HG03442 (cell line): ENCODE measurements around the gene BARX2.
A peak's percentile ranks its signal among the peaks of the same experiment; 100 is the strongest.

ENCODE experiments used
- ATAC-seq: cut with Tn5 transposase; IDR thresholded peaks from one replicate; pipeline ENCODE4 v1.9.1; 2021; ENCODE audit warnings: mild to moderate bottlenecking, moderate library complexity; ENCODE audit not compliant: unreplicated experiment

The BARX2 gene

GRCh38 chr11:129396454-129396853 lies 20.8 kb downstream of the BARX2 start:
- ATAC-seq: no peak

DNA sequence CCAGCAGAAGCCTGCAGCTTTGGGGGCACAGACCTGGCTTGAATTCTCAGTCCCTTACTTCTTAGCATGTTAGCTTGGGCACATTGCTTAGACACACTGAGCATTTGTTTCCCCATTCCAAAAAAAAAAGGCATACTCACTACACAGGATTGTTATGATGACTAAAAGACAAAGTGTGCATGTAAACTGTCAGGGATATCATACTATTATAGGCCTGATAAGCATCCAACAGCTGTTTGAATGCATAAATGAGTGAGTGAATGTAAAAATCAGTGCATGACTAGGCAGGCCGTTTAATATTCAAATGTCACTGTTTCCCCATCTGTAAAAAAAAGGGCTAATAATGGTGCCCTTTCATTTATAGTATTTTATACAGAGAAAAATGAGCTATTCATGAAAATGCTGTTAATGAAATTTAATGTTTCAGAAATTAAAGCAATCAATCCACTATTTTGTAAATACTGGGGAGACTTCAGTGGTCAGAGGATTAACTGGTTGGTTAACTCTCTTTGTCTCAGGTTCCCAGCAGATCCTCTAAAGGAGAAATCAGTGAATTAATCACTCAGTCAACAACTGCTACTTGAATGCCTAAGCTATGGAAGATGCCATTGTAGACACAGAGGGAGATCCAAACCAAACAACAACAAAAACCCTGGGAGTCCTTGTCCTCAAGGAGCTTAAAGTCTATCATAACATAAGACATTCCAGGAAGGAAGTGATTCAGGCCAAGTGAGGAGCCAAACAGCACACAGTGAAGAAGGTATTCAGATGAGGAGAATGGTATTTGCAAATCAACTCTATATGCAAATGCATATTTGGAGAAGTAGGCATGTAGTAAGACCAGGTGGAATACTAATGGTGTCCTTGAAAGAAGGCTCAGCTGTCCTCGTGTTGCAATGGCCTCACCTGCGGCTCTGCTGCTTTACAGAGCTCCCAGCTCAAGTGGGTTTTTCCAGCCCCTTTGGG lies 26.8 kb downstream of the BARX2 start:
- ATAC-seq: no peak

GRCh38 chr11:129404731-129405130 lies 29.1 kb downstream of the BARX2 start:
- ATAC-seq: no peak

GRCh38 chr11:129408865-129409444 lies 33.3 kb downstream of the BARX2 start:
- ATAC-seq: no peak

GRCh38 chr11:129410395-129410960 lies 34.8 kb downstream of the BARX2 start:
- ATAC-seq: no peak

DNA sequence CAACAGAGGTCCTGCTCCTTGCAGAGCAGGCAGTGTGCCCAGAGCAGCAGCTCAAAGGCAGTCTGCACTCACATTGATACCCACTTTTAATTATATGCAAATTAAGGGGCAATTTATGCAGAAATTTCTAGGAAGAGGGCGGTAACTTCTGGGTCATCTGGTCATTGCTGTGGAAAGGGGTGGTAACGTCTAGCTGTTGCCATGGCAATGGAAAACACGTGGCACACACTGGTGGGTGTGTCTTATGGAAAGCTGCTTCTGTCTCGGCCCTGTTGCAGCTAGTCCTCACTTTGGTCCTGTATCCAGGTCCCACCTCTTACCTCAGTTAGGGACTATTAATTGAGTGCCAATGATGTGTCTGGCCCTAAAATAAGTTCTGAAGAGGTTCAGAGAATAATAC lies 36.8 kb downstream of the BARX2 start:
- no peak for ATAC-seq

DNA sequence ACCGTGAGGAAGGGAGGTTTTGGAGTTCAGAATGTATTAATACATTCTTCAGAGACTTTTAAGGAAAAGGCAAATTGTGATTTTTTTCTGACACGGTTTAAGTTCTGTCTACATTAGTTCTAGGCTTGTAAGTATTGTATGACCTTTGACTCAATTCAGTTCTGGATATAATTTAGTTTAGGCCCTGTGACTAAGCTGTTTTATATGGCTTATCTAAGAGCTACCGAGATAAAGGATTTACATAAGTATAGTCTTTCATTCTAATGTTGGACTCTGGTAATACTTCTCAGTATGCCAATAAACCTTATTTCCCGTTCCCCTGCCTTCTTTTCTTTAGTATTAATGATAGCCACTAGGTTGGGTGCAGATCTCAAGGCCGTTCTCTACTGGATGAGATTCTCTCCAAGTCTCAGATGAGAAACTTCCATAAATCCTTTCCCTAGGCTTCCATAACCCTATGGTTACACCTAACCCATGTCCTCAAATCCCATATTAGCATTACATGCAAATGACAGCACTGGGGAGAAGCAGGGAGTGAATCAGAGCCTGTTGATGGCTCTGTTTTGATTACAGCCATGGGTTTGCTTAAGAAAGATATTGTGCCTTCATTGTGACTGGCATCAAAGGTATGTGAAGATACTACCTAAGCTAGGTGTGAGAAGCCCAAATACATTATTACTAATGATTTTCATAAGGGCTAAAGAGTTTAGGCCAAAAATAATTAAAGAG lies 38.7 kb downstream of the BARX2 start:
- no peak for ATAC-seq

DNA sequence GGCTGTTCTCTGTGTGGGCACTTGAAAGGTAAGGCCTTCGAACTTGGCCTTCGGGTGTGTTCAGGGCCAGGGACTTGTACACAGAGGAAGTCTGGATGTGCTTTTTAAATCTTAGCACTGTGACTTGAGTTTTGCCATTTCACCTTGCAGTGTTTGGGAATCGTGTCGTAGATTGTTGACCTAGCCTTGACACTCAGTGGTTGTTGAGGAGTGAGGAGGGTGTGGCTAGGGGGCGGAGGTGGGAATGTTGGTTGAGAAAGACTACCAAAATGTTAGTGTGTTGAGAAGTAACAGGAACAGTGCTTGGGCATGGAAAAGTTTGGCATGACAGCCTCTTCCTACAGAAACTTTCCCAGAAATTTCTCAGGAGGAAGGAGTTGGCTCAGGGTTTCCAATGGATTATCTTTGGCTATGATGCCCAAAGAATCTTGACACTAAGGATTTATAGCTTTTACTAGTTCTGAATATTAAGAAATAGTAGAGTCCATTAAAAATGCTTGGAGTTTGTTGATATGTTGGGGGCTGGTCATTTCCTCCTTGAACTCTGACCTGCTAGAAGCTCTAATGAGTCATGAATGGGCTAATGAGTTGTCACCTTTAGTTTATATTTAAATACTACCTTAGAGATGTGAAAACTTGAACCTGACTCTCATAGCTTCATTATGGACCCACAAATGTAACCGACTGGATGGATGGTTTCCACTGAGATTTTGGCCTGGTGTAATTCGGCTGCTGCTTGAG lies 40.6 kb downstream of the BARX2 start:
- no peak for ATAC-seq

- no peak for ATAC-seq
Observed at GRCh38 chr11:129417458-129417857, 41.8 kb downstream of the BARX2 start.

DNA sequence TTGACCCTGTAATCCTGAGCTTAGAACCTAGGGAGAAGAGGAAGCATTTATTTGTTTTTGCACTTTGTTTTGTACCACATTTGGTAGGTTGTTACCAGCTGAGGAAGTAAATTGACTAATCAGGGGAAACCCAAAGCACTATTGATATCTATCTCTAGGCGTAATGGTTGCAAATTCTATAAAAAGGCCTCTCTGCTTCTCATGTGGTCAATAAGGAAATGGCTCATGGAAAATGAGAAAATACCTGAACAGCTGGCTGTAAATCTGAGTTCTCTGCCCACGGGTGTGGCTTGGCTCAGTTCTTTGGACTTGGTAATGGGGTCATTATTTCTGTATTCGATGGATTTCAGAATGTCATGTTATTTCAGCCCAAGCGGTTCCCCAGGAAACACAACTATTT lies 42.4 kb downstream of the BARX2 start:
- peak; percentile 90 for ATAC-seq

- ATAC-seq: no peak
Observed at GRCh38 chr11:129419386-129419785, 43.7 kb downstream of the BARX2 start.

DNA sequence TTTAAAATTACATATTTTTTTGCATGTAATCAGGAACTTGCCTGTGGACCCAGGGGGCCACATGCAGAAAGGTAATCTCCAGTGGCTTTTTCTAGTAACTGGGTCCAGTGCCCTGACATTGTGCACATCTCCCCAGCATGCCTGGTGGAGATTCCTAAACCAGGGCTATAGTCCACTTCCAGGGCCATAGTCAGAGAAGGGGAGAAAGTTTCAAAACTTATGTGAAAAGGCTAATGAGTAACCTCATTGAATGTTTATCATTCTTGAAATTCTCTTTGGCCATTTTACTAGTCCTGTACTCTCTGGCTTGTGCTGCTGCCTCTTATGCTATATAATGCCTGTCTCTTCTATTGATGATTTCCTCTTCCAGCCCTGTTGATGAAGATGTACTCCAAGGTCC lies 47.8 kb downstream of the BARX2 start:
- ATAC-seq: no peak

GRCh38 chr11:129425214-129425613 lies 49.6 kb downstream of the BARX2 start:
- no peak for ATAC-seq

GRCh38 chr11:129426038-129426437 lies 50.4 kb downstream of the BARX2 start:
- ATAC-seq: no peak

DNA sequence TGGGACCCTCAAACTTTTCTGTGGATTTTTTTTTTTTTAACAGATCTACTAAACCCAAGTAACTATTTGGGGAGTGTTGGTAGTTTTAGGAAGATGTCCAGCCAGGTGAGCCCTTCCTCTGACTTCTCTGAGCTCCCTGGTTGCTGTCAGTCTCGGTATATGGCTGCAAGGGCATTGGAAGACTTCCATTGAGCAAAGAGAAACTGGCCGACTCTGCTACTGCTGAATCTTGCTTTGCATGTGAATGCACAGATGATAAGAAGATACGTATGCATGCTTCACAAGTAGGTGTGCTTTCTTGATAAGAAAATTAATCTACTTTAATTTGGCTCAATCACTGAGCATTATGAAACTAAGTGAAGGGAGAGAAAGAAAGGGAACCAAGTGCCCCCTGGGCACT lies 51.1 kb downstream of the BARX2 start:
- ATAC-seq: no peak

DNA sequence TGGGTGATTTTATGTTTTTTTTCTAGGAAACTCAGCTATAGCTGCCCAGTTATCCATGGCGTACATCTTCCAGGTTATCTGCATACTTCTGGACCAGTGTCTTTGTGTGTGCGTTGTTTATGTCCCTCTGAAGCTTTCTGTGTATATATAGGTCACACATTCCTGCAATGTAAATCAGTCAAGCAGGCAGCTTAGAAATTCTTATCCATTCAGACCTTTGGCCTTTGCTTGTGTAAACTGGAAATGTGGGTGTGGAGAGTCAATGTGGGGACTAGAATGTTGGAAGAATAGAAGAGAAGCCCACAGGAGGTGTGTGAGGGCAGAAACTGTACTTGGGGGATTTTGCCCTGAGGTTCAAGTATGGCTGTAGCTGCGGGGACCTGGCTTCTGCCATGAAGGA lies 51.7 kb downstream of the BARX2 start:
- ATAC-seq: no peak

DNA sequence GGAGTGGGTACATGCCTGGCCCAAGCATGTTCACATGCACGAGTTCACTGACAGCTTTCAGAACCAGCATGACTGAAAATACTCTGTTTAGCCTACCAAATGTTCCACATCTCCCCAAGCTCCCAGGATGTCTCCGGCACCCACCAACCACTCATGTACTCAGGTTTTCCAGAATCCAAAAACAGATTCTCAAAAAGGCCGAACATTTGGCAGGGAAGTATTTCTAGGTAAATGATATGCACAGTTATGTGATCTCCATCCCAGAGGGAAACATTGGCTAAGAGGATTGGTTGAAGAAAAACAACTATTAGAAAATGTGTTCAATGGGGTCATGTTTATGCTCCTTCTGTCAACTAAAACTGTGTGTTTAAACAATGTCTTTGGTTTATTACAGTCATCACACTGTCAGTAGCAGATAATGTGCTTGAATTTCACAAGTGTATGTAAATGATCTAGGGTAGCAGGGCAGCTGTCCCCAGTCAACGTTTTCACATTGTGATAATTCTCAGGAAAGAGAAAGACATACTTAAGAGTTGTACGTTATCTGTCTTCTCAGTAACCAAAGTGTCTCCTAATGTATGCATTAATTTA lies 52.3 kb downstream of the BARX2 start:
- ATAC-seq: no peak

GRCh38 chr11:129428557-129428956 lies 52.9 kb downstream of the BARX2 start:
- no peak for ATAC-seq

DNA sequence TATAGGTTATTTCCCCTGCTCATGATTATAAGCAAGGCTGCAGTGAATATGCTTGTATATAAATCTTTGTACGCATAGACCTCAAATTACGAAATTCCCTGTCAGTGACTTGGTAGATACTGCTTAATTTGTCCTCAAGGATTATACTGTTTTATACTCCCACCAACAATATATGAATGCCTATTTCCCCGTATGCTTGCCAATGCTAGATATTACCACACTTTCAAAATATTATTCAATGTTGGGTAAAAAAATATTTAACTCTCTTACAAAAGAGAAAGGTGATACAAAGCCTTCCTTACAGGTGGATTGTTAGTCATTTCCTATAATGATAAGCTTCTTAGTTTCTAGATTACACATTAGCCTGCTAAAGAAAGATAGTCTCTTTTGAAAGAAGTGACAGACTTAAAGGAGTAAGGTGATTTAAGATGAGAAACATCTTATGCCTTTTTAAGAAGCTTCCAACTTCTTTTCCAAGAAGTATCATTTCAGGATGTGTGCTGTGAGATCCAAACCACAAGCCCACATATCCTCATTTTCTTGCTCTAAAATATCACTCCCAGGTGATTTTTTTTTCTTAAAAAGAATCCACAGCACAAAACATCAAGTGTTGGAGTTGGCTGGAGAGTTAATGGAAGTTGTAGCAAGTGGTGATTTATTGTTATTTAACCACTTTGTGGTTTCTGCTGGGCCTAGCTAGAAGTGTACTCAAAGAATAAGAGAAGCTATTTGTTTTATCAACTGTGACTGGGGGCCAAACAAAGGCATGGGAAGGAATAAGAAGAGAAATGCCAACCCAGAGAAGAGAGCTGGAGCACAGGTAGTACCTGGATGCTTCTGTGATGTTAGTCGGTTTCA lies 59.2 kb downstream of the BARX2 start:
- ATAC-seq: no peak
